HG03095 (cell line): Measurements from ENCODE around the gene CABP7.

Experiments
- ATAC-seq: cut with Tn5 transposase; IDR thresholded peaks from one replicate; pipeline ENCODE4 v1.9.1; 2021; ENCODE audit warnings: moderate library complexity; ENCODE audit not compliant: unreplicated experiment

The CABP7 gene

GRCh38 chr22:29722587-29722986 is 2.8 kb downstream of the CABP7 start:
- ATAC-seq: no peak

- no peak for ATAC-seq
These were observed 4.0 kb downstream of the CABP7 start for GRCh38 chr22:29723766-29724165.

- ATAC-seq: no peak
These were observed 5.0 kb downstream of the CABP7 start for GRCh38 chr22:29724843-29725242.

GRCh38 chr22:29726106-29726505 is 6.3 kb downstream of the CABP7 start:
- ATAC-seq: no peak

- ATAC-seq: no peak
These were observed 6.8 kb downstream of the CABP7 start for GRCh38 chr22:29726512-29727130.

GRCh38 chr22:29727131-29727523 is 7.3 kb downstream of the CABP7 start:
- ATAC-seq: no peak

GRCh38 chr22:29729161-29729560 is 9.4 kb downstream of the CABP7 start:
- ATAC-seq: no peak

GRCh38 chr22:29731058-29731850 is 11.5 kb downstream of the CABP7 start:
- no peak for ATAC-seq

- no peak for ATAC-seq
These were observed 13.1 kb downstream of the CABP7 start for GRCh38 chr22:29732883-29733282.

- no peak for ATAC-seq
These were observed 13.8 kb downstream of the CABP7 start for GRCh38 chr22:29733362-29734201.

- no peak for ATAC-seq
These were observed 14.6 kb downstream of the CABP7 start for GRCh38 chr22:29734406-29734805.

GRCh38 chr22:29734838-29735237 is 15.0 kb downstream of the CABP7 start:
- no peak for ATAC-seq

- ATAC-seq: no peak
These were observed 15.6 kb downstream of the CABP7 start for GRCh38 chr22:29735416-29735815.

- no peak for ATAC-seq
These were observed 17.7 kb downstream of the CABP7 start for GRCh38 chr22:29737251-29738117.

GRCh38 chr22:29738118-29738815 is 18.5 kb downstream of the CABP7 start:
- ATAC-seq: no peak

GRCh38 chr22:29739346-29739875 is 19.6 kb downstream of the CABP7 start:
- ATAC-seq: no peak

GRCh38 chr22:29740216-29740615 is 20.4 kb downstream of the CABP7 start:
- no peak for ATAC-seq

GRCh38 chr22:29741926-29742325 is 22.1 kb downstream of the CABP7 start:
- ATAC-seq: no peak

GRCh38 chr22:29742326-29742725 is 22.5 kb downstream of the CABP7 start:
- no peak for ATAC-seq

- ATAC-seq: no peak
These were observed 25.1 kb downstream of the CABP7 start for GRCh38 chr22:29744902-29745301.
